Measurements from ENCODE around the gene TYMP.

Gene TYMP

DNA sequence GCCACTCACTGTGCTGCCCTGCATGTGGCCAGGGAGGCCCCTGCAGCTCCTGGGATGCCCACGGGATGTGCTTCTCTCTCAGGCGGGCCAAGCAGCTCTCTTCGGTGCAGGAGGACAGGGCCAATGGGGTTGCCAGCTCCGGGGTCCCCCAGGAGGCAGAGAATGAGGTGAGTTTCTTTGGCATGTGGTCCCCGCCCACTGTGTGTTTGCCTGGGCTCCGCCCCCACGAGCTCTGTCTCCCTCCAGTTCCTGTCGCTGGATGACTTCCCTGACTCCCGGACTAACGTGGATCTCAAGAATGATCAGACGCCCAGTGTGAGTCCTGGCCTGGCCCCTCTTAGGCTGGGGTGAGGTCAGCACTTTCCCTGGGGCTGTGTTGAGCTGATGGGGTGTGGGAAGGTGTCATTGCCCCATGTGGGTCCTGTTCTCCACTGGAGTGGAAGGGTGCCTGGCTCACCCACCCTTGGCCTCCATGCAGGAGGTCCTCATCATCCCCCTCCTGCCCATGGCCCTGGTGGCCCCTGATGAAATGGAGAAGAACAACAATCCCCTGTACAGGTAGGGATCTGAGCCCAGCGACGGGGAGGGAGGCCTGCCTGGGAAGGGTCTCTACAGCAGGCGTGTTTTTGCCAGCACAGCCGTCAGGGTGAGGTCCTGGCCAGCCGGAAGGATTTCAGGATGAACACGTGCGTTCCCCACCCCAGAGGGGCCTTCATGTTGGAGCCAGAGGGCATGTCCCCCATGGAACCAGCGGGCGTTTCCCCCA lies 12.1 kb downstream of the TYMP start:
- Histone ChIP-seq H3K9ac (ENCODE audit: low read length) (no peak overlapping the region), H3K27me3 (ENCODE audit: control insufficient read depth, insufficient read depth, low read length) (no peaks in the 10 kb centered on the region), H3K9me3 (ENCODE audit: control insufficient read depth, low read depth, low read length) (no peaks in the 10 kb centered on the region), H3K27ac (ENCODE audit: low read length) (no peak overlapping the region), H3K4me3 (ENCODE audit: low read length) (no peak overlapping the region), H3K36me3 (ENCODE audit: control insufficient read depth, low read depth, low read length) (peaks cover 37% of the 10 kb centered on the region), H3K4me1 (ENCODE audit: control insufficient read depth, low read depth, low read length) (no peaks in the 10 kb centered on the region)

DNA sequence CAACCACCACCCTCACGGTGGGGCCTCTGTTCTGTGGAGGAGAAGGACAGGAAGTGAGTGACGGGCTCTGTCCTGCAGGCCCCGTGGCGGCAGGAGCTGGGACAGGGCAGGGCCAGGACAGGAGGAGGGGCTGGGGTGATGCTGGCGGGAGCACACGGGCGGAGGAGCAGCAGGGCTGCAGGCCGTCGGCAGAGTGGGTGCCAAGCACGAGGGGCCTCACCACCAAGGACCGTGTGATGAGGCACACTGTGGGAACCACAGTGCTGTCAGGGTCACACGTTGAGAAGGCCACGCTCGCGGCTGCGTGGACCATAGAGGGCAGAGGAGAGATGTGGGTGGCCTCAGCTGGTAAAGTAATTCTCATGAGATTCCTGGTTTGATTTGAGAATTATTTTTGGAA lies 12.9 kb downstream of the TYMP start:
- Histone ChIP-seq H3K27ac (ENCODE audit: low read length) (no peak overlapping the region), H3K36me3 (ENCODE audit: control insufficient read depth, low read depth, low read length) (peaks cover 34% of the 10 kb centered on the region), H3K9ac (ENCODE audit: low read length) (no peak overlapping the region), H3K4me3 (ENCODE audit: low read length) (no peak overlapping the region), H3K27me3 (ENCODE audit: control insufficient read depth, insufficient read depth, low read length) (no peaks in the 10 kb centered on the region), H3K4me1 (ENCODE audit: control insufficient read depth, low read depth, low read length) (no peaks in the 10 kb centered on the region), H3K9me3 (ENCODE audit: control insufficient read depth, low read depth, low read length) (no peaks in the 10 kb centered on the region)

DNA sequence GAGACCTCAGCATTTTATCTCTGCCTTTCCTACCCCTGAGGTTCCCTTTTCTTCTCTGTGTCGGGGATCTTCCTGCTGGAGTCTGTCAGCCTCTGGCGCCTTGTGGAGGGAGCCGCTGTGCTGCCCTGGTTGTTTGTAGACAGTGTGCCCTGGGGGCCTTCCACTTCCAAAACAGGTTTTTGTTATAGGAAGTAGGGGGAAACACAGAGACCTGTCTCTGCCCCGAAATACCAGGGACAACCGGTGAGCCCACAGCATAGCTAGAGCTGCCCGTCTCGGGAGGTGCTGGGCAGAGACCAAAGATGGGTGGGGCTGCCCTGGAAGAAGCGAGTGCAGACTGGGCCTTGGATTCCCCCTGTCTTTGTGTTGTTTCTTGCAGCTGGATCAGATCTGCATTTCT lies 13.7 kb downstream of the TYMP start:
- H3K27me3 ChIP-seq (ENCODE audit: control insufficient read depth, insufficient read depth, low read length): no peaks in the 10 kb centered on the region

DNA sequence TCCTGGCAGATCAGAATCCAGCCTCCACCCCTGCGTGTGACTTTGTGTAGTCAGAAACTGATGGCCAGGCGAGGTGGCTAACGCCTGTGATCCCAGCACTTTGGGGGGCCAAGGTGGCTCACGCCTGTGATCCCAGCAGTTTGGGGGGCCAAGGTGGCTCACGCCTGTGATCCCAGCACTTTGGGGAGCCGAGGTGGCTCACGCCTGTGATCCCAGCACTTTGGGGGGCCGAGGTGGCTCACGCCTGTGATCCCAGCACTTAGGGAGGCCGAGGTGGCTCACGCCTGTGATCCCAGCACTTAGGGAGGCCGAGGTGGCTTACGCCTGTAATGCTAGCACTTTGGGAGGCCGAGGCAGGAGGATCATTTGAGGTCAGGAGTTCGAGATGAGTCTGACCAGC lies 16.6 kb downstream of the TYMP start:
- H3K4me1 ChIP-seq (ENCODE audit: control insufficient read depth, low read depth, low read length): no peaks in the 10 kb centered on the region
- H3K27ac ChIP-seq (ENCODE audit: low read length): no peak overlapping the region
- H3K27me3 ChIP-seq (ENCODE audit: control insufficient read depth, insufficient read depth, low read length): no peaks in the 10 kb centered on the region
- no peak overlapping the region for H3K4me3 ChIP-seq (ENCODE audit: low read length)
- H3K9ac ChIP-seq (ENCODE audit: low read length): no peak overlapping the region
- peaks cover 11% of the 10 kb centered on the region for H3K36me3 ChIP-seq (ENCODE audit: control insufficient read depth, low read depth, low read length)
- H3K9me3 ChIP-seq (ENCODE audit: control insufficient read depth, low read depth, low read length): no peaks in the 10 kb centered on the region

More for the DNA sequence above, 13.7 kb downstream of the TYMP start:
- no peak overlapping the region for H3K27ac ChIP-seq (ENCODE audit: low read length)
- H3K36me3 ChIP-seq (ENCODE audit: control insufficient read depth, low read depth, low read length): peaks cover 25% of the 10 kb centered on the region
- H3K4me3 ChIP-seq (ENCODE audit: low read length): no peak overlapping the region
- no peaks in the 10 kb centered on the region for H3K4me1 ChIP-seq (ENCODE audit: control insufficient read depth, low read depth, low read length)
- H3K9me3 ChIP-seq (ENCODE audit: control insufficient read depth, low read depth, low read length): no peaks in the 10 kb centered on the region
- H3K9ac ChIP-seq (ENCODE audit: low read length): no peak overlapping the region

DNA sequence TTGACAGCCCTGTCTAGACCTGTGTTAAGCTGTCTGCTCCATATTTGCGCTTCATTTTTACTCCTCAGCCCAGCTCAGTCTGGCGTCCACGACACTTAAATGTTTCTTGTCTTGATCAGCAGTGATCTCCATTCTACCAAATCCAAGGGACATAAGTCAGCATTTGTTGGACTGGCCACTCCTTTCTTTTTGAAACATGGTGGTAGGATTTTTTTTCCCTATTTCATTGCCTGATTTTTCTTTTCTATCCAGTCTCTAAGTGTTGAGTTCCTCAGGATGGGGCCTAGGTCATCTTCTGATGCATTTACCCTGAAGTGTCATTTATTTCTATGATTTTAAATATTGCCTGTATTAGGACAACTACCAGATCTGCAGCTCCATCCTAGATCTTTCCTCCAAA lies 20.9 kb downstream of the TYMP start:
- Histone ChIP-seq H3K36me3 (ENCODE audit: control insufficient read depth, low read depth, low read length) (no peaks in the 10 kb centered on the region), H3K4me1 (ENCODE audit: control insufficient read depth, low read depth, low read length) (no peaks in the 10 kb centered on the region), H3K9me3 (ENCODE audit: control insufficient read depth, low read depth, low read length) (no peaks in the 10 kb centered on the region), H3K4me3 (ENCODE audit: low read length) (peak overlapping the region; percentile 92), H3K27me3 (ENCODE audit: control insufficient read depth, insufficient read depth, low read length) (no peaks in the 10 kb centered on the region), H3K9ac (ENCODE audit: low read length) (peak overlapping the region; percentile 78), H3K27ac (ENCODE audit: low read length) (no peak overlapping the region)

DNA sequence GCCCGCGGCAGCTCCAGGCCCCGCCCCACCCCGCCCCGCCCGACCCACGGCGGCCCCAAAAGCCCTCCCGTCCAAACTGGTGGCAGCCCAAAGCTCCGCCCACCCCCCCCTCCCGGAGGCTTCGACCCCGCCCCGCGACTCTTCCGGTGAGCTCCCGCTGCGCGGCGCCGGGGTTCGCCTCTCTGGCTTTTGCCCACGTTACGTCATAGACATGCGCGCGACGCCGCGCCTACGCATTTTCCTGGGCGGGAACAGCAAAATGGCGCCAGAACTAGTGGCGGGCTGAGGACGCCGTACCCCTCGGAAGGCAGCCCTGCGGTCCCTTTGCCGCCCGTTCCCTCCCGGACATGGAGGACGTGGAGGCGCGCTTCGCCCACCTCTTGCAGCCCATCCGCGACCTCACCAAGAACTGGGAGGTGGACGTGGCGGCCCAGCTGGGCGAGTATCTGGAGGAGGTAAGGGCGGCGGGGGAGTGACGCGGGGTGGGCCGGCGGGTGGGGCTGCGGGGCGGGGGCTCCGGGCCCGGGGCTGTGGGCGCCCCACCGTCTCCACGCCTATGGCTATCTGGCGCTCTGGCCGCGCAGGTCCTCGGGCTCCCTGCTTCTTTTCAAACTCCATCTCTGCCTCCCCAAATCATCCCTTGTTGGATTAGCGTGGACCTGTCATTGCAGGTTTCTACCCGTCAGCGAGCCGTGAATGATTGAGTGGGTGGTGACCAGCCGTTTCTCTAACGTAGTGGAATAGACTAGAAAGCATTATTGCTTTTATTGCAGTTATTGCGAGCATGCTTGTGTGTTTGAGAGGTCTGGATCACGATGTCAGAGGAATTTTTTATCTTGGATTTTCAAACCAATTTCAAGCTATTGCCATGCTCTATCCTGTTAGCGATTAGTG lies 21.6 kb downstream of the TYMP start, which contains the start of gene NCAPH2:
Gene NCAPH2 (plus strand): TSS at position 234 of the 894 bp plus-strand sequence. CDS start 114 bp downstream, at position 348.
- H3K9ac ChIP-seq (ENCODE audit: low read length): peak within 1 kb of the TSS; percentile 78
- peak within 1 kb of the TSS; percentile 92 for H3K4me3 ChIP-seq (ENCODE audit: low read length)
- H3K36me3 ChIP-seq (ENCODE audit: control insufficient read depth, low read depth, low read length): no peaks in the 10 kb centered on the region
- H3K9me3 ChIP-seq (ENCODE audit: control insufficient read depth, low read depth, low read length): no peaks in the 10 kb centered on the region
- no peaks in the 10 kb centered on the region for H3K4me1 ChIP-seq (ENCODE audit: control insufficient read depth, low read depth, low read length)
- no peaks in the 10 kb centered on the region for H3K27me3 ChIP-seq (ENCODE audit: control insufficient read depth, insufficient read depth, low read length)
- peak within 1 kb of the TSS; percentile 82 for H3K27ac ChIP-seq (ENCODE audit: low read length)

DNA sequence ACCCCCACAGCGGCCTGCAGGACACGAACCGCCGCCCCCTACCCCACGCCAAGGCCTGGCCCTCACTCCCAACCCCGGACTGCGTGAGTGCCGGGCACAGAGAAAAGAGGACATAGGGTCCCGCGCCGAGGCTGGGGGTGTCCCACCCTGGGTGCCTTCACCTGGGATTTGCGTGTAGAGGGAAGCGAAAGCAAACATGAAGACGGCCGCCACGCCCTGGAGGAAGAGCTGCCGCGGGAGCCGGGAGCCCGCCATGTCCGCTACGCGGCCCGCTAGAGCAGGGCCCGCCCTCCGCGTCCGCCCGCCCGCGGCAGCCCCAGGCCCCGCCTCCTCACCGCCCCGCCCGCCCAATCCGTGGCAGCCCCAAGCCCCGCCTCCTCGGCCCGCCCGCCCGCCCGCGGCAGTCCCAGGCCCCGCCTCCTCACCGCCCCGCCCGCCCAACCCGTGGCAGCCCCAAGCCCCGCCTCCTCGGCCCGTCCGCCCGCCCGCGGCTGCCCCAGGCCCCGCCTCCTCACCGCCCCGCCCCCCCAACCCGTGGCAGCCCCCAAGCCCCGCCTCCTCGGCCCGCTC lies 22.3 kb downstream of the TYMP start, which contains the start of gene LMF2:
Gene LMF2 (minus strand): TSS at position 282 of the 570 bp plus-strand sequence. CDS start 27 bp downstream, at position 255.
- Histone ChIP-seq H3K4me3 (ENCODE audit: low read length) (peak within 1 kb of the TSS; percentile 92), H3K9ac (ENCODE audit: low read length) (peak within 1 kb of the TSS; percentile 78), H3K9me3 (ENCODE audit: control insufficient read depth, low read depth, low read length) (no peaks in the 10 kb centered on the region), H3K27me3 (ENCODE audit: control insufficient read depth, insufficient read depth, low read length) (no peaks in the 10 kb centered on the region), H3K4me1 (ENCODE audit: control insufficient read depth, low read depth, low read length) (no peaks in the 10 kb centered on the region), H3K27ac (ENCODE audit: low read length) (peak within 1 kb of the TSS; percentile 82), H3K36me3 (ENCODE audit: control insufficient read depth, low read depth, low read length) (no peaks in the 10 kb centered on the region)

DNA sequence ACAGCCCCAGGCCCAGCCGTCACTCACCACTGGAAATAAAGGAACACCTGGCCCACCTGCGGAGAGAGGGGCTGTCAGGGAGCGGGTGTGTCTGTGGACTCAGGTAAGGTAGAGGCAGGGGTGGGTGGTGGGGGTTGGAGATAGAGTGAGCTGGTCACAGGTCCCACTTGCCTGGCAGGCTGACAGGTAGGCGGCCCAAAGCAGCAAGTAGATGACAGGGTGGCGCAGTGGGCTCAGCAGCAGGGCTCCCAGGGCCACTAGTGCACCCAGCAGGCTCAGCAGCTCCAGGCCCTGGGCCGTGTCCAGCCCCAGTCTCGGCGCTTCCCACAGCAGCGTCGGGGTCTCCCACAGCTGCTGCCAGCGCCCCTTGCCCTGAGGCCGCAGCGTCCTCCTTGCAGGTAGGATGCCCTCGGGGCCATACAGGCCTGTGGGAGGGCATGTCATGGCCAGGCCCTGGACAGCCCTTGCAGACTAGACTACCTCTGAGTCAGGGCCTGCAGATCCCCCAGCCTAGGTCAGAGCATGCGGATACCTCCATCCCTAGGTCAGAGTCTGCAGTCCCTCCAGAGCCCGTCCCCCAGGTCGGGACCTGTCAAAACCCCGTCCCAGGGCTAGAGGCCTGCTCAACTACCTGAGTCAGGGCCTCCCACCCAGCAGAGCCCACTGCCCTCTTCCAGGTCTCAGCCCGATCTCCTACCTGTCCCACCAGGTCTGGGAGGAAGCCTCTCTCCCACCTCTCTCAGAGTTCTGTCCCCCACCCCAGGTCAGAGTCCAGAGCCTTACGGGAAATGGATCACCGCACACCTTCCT lies 23.0 kb downstream of the TYMP start:
- no peaks in the 10 kb centered on the region for H3K27me3 ChIP-seq (ENCODE audit: control insufficient read depth, insufficient read depth, low read length)
- H3K4me1 ChIP-seq (ENCODE audit: control insufficient read depth, low read depth, low read length): no peaks in the 10 kb centered on the region
- no peak overlapping the region for H3K27ac ChIP-seq (ENCODE audit: low read length)
- H3K9ac ChIP-seq (ENCODE audit: low read length): peak overlapping the region; percentile 65
- H3K36me3 ChIP-seq (ENCODE audit: control insufficient read depth, low read depth, low read length): no peaks in the 10 kb centered on the region
- no peaks in the 10 kb centered on the region for H3K9me3 ChIP-seq (ENCODE audit: control insufficient read depth, low read depth, low read length)
- H3K4me3 ChIP-seq (ENCODE audit: low read length): peak overlapping the region; percentile 77

DNA sequence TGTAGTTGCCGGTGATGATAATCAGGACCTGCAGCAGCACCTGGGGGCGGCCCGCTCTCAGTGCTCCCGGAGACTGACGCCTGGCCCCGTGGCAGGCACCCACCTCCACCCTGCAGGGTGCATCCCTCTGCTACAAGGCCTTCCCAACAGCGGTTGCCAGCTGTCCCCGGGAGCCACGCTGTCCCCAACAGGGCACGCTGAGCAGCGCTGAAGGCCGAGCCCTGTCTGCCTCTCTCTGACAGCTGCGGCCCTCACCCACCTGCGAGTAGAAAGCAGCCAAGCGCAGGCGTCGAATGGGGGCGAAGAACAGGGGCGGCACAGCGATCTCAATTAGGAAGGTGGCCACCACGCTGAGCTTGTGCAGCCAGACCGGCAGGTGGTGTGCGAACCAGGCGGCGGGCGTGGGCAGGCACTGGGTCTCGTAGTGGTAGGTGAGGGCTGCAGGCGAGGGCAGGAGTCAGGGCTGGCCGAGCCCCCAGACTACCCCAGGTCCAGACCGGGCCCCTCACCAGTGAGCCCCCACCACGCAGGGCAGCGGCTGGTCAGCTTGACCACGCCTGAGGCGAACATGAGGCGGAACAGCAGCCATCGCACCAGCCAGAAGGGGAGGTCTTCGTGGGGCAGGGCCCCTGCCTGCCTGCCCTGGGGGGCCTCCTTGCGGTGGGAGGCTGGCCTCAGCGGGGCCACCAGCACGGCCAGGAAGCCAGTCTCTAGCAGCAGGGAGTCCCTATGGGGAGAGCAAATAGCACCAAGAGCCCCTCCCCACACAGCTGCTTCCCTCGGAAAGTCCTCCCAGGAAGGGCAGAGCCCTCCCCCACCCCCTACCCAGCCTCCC lies 23.8 kb downstream of the TYMP start:
- Histone ChIP-seq H3K4me3 (ENCODE audit: low read length) (no peak overlapping the region), H3K9ac (ENCODE audit: low read length) (no peak overlapping the region), H3K27ac (ENCODE audit: low read length) (no peak overlapping the region), H3K36me3 (ENCODE audit: control insufficient read depth, low read depth, low read length) (no peaks in the 10 kb centered on the region), H3K27me3 (ENCODE audit: control insufficient read depth, insufficient read depth, low read length) (no peaks in the 10 kb centered on the region), H3K9me3 (ENCODE audit: control insufficient read depth, low read depth, low read length) (no peaks in the 10 kb centered on the region), H3K4me1 (ENCODE audit: control insufficient read depth, low read depth, low read length) (no peaks in the 10 kb centered on the region)

DNA sequence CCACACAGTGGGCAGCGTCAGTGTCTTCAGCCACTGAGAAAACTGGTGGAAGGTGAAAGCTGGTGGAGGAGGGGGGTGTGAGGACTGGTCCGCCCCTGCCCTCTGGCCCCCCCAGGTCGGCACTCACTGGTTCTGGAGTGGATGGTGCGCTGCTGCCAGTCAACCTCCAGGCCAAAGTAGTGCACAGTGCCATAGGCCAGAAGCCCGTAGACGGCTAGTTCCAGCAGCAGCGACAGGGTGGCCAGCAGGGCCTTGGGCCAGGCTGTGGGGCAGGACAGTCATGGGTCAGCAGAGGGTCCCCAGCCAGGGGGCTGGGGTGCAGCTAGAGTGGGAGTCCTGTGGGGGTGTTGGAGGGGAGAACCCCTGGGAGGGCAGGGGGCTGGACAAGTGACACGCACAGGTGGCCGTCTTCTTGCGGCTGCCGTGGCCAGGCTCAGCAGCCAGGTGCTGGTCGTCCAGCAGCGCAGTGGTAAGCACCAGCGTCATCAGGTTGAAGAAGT lies 24.5 kb downstream of the TYMP start:
- Histone ChIP-seq H3K36me3 (ENCODE audit: control insufficient read depth, low read depth, low read length) (no peaks in the 10 kb centered on the region), H3K4me3 (ENCODE audit: low read length) (no peak overlapping the region), H3K27me3 (ENCODE audit: control insufficient read depth, insufficient read depth, low read length) (no peaks in the 10 kb centered on the region), H3K4me1 (ENCODE audit: control insufficient read depth, low read depth, low read length) (no peaks in the 10 kb centered on the region), H3K27ac (ENCODE audit: low read length) (no peak overlapping the region), H3K9me3 (ENCODE audit: control insufficient read depth, low read depth, low read length) (no peaks in the 10 kb centered on the region), H3K9ac (ENCODE audit: low read length) (no peak overlapping the region)
